Astrocyte of the cerebellum (primary cell): ENCODE measurements around the gene GRWD1.

Experiments used
- DNase-seq: peaks from one replicate; pipeline ENCODE4 v3.0.0-alpha.2; 2011; ENCODE audit warnings: low read depth
- H3K4me3 ChIP-seq: 2 replicates; pipeline ENCODE4 v1.5.1; 2011; ENCODE audit warnings: mild to moderate bottlenecking, low read depth, low read length, moderate library complexity
- CTCF ChIP-seq: IDR thresholded peaks from 2 replicates; pipeline ENCODE4 v1.5.1; 2012; ENCODE audit warnings: low read length, low read depth, moderate library complexity, mild to moderate bottlenecking; ENCODE audit errors: missing control alignments
- in situ Hi-C: cut with HindIII; loops from 2 replicates; pipeline ENCODE4 v1.10.0; 2017; ENCODE audit warnings: low sequenced_read_pairs

The GRWD1 gene

GRCh38 chr19:48421548-48421947 lies 24.2 kb upstream of the GRWD1 start:
- in situ Hi-C loops = no loop called here
- H3K4me3 ChIP-seq = no peak overlapping the region
- no peak for TF ChIP-seq CTCF
- DNase-seq = no peak

GRCh38 chr19:48424694-48425219 lies 21.0 kb upstream of the GRWD1 start:
- H3K4me3 ChIP-seq = no peak overlapping the region
- in situ Hi-C loops = no loop called here
- TF ChIP-seq CTCF = no peak
- DNase-seq = no peak

GRCh38 chr19:48428670-48429069 lies 17.1 kb upstream of the GRWD1 start:
- DNase-seq = no peak
- no peak overlapping the region for H3K4me3 ChIP-seq
- no peak for TF ChIP-seq CTCF
- in situ Hi-C loops = no loop called here

GRCh38 chr19:48433337-48433736 lies 12.4 kb upstream of the GRWD1 start:
- TF ChIP-seq CTCF = no peak
- H3K4me3 ChIP-seq = no peak overlapping the region
- in situ Hi-C loops = no loop called here
- DNase-seq = no peak

GRCh38 chr19:48436586-48436985 lies 9.2 kb upstream of the GRWD1 start:
- DNase-seq = no peak
- TF ChIP-seq CTCF = no peak
- H3K4me3 ChIP-seq = no peak overlapping the region
- in situ Hi-C loops = no loop called here

- no peak for DNase-seq
- in situ Hi-C loops = no loop called here
- no peak for TF ChIP-seq CTCF
- no peak overlapping the region for H3K4me3 ChIP-seq
Observed at GRCh38 chr19:48441360-48442050, 4.3 kb upstream of the GRWD1 start.
